ENCODE results near the gene KCTD10.

DNA sequence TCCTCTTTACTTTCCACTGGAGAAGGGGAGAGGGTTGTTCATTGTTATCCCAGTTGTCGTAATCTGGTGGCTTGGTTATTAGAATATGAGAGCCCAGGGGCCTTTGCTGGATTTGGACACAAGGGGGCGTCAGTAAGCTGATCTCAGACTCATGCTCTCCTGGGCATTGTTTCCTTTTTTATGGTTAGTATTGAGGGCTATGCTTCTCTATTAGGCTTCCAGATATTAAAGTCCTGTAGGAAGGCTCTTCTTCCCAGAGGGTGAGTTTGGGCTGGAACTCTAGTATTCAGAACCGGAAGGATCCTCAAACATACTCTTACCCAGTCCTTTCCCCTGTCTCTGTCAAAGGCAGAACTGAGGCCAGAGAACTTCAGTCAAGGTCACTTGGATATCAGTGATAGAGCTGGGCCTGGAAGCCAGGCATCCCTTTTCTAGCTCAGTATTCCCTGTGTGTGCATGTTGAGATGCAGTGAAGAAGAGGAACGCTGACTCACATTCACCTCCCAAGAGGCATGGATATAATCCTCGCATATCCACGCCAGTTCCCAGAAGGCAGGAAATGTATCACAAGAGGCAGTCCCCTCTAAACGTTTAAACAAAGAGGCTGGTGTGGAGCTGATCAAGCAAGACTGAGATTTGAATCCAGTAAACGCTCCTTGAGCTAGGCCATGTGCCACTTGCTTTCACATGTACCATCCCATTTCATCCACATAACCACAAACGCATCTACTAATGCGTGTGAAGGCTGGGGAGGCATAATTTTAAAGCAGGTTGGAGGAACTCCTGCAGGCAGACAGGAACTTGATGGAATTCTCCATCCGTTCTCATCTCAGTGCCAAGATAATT lies 41.9 kb upstream of the KCTD10 start:
- TF ChIP-seq, protein P1, sequence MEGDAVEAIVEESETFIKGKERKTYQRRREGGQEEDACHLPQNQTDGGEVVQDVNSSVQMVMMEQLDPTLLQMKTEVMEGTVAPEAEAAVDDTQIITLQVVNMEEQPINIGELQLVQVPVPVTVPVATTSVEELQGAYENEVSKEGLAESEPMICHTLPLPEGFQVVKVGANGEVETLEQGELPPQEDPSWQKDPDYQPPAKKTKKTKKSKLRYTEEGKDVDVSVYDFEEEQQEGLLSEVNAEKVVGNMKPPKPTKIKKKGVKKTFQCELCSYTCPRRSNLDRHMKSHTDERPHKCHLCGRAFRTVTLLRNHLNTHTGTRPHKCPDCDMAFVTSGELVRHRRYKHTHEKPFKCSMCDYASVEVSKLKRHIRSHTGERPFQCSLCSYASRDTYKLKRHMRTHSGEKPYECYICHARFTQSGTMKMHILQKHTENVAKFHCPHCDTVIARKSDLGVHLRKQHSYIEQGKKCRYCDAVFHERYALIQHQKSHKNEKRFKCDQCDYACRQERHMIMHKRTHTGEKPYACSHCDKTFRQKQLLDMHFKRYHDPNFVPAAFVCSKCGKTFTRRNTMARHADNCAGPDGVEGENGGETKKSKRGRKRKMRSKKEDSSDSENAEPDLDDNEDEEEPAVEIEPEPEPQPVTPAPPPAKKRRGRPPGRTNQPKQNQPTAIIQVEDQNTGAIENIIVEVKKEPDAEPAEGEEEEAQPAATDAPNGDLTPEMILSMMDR (conservative IDR thresholded peaks at IDR 0.05): peak; percentile 90
- no peak for TF ChIP-seq ZFX (IDR thresholded peaks at IDR 0.05)
